Suprapubic skin (tissue), 3 donors: Measurements from ENCODE around the gene MAP3K1.

ENCODE experiments used
- CTCF ChIP-seq, 2 donors: fragments of 200-600 bp in 1 of 2; fragments of 450-650 bp in 1 of 2; sonication (generic) in 1 of 2; IDR thresholded peaks; one replicate each; pipeline ENCODE4 v1.5.1; 2016 to 2019; ENCODE audit warnings: antibody characterized with exemption in 2 of 2, mild to moderate bottlenecking in 1 of 2, moderate library complexity in 1 of 2
- POLR2A ChIP-seq, 2 donors: fragments of 450-650 bp; IDR thresholded peaks; one replicate each; pipeline ENCODE4 v1.6.1; 2017; ENCODE audit warnings: antibody characterized with exemption in 2 of 2, mild to moderate bottlenecking in 2 of 2, moderate library complexity in 2 of 2

- TF ChIP-seq POLR2A (IDR thresholded peaks at IDR 0.05): no peak
- TF ChIP-seq CTCF (IDR thresholded peaks at IDR 0.05): no peak
Measured at GRCh38 chr5:56908942-56909293, 93.6 kb downstream of the MAP3K1 start.
